Prostate gland (tissue), 2 donors: ENCODE measurements around the gene DROSHA.

Source experiments
- POLR2A ChIP-seq: fragments of 450-650 bp; IDR thresholded peaks from one replicate; pipeline ENCODE4 v1.6.1; 2016; ENCODE audit warnings: antibody characterized with exemption, mild to moderate bottlenecking
- POLR2AphosphoS5 ChIP-seq: sonication (generic); formaldehyde crosslinking; IDR thresholded peaks from one replicate; pipeline ENCODE4 v1.6.1; 2017; ENCODE audit warnings: antibody characterized with exemption
- TF ChIP-seq, protein P1 (sequence below), 4 experiments: fragments of 200-600 bp in 2 of 4; fragments of 450-650 bp in 2 of 4; sonication (generic) in 2 of 4; IDR thresholded peaks; 1 replicate in 3 of 4; 2 replicates in 1 of 4; pipeline ENCODE4 v1.5.1; 2016 to 2019; ENCODE audit warnings: antibody characterized with exemption in 4 of 4, mild to moderate bottlenecking in 2 of 4, moderate library complexity in 2 of 4

DNA sequence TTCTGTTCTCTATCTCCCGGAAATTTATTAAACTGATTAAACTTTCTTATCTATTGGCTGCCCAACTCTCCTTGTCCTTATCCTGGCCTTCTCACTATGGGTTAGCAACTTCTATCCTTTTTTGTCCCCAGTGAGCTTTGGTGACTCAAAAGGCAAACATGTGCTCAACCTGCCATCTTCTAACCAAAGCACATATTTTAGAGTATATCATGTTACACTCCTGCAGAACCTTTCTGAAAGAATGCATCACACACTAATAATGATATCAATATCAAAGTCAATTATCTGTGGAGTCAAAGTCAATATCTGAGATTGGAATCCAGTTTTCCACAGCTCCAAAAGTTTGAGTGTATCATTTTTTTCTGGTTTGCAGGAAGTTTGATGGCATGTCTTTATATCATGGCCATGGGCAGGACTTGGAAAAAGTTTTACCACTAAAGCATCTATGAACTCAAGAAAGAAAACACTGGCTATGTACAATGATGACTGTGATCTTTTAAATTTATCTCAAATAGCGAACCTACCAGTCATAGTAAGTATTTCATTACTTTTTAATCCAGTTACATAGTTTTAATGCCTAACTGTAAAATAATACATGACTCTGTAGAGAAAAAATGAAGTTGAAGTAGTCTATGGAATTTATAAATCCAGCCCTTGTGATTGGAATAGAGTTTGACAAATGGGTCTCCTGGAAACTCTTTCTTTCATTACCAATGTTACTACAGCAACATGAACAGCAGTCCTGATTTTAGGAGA is 166.8 kb downstream of the DROSHA start:
- TF ChIP-seq, protein P1, sequence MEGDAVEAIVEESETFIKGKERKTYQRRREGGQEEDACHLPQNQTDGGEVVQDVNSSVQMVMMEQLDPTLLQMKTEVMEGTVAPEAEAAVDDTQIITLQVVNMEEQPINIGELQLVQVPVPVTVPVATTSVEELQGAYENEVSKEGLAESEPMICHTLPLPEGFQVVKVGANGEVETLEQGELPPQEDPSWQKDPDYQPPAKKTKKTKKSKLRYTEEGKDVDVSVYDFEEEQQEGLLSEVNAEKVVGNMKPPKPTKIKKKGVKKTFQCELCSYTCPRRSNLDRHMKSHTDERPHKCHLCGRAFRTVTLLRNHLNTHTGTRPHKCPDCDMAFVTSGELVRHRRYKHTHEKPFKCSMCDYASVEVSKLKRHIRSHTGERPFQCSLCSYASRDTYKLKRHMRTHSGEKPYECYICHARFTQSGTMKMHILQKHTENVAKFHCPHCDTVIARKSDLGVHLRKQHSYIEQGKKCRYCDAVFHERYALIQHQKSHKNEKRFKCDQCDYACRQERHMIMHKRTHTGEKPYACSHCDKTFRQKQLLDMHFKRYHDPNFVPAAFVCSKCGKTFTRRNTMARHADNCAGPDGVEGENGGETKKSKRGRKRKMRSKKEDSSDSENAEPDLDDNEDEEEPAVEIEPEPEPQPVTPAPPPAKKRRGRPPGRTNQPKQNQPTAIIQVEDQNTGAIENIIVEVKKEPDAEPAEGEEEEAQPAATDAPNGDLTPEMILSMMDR (IDR thresholded peaks at IDR 0.05), result no peak
- TF ChIP-seq POLR2AphosphoS5, result no peak
- TF ChIP-seq POLR2A, result no peak
